Measurements from ENCODE around the gene ANTKMT.

ANTKMT gene

DNA sequence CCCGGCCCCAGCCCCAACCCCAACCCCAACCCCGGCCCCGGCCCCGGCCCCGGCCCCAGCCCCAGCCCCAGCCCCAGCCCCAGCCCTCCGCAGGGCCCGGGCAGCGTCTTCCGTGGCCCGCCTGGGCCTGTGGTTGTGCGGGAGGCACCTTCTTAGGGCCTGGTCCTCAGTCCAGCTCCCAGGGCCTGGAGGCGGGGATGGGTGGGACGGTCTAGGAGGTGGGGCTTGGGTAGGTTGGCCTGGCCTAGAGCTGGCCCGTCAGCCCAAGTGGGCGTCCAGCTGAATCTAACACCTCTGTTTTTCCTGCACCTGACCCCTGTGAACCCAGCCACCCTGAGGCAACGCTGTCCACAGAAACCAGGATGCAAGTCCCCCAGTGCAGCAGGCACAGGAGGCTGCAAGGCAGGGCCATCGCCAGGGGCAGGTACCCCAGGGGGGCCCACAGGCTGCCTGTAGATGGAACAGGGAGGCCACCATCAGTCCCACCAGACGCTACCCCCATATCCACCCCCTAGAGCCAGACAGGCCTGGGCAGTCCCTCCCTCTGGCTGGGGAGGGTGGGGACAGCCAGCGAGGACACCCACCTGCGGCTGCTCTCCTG, 48.3 kb downstream of the ANTKMT start:
- no peak for DNase-seq (ENCODE audit: low read depth)
- H3K4me3 ChIP-seq (ENCODE audit: low read depth, low read length), result no peak overlapping the region
- TF ChIP-seq, protein P1, sequence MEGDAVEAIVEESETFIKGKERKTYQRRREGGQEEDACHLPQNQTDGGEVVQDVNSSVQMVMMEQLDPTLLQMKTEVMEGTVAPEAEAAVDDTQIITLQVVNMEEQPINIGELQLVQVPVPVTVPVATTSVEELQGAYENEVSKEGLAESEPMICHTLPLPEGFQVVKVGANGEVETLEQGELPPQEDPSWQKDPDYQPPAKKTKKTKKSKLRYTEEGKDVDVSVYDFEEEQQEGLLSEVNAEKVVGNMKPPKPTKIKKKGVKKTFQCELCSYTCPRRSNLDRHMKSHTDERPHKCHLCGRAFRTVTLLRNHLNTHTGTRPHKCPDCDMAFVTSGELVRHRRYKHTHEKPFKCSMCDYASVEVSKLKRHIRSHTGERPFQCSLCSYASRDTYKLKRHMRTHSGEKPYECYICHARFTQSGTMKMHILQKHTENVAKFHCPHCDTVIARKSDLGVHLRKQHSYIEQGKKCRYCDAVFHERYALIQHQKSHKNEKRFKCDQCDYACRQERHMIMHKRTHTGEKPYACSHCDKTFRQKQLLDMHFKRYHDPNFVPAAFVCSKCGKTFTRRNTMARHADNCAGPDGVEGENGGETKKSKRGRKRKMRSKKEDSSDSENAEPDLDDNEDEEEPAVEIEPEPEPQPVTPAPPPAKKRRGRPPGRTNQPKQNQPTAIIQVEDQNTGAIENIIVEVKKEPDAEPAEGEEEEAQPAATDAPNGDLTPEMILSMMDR (IDR thresholded peaks at IDR 0.05; ENCODE audit: insufficient read depth, low read depth, low read length, missing control alignments), result no peak

DNA sequence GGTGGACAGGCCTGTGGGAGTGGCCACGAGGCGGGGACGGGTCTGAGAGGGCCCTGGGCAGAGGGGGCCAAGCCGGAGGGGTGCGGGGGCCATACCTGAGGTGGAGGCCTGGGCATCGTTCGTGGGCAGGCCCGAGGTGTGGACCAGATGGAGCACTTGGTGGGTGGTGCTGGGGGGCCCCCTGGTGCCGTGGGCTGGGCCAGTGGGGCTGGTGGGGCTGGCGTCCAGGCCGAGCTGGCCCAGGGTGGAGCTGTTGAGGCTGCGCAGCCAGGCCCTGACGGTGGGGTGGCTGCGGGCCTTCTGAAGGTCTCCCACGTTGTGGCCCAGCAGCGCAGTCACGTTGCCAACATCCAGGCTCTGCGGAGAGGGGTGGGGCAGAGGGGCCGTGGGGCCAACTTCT, 49.0 kb downstream of the ANTKMT start:
- DNase-seq (ENCODE audit: low read depth), result no peak
- TF ChIP-seq, protein P1 (IDR thresholded peaks at IDR 0.05; ENCODE audit: insufficient read depth, low read depth, low read length, missing control alignments), result no peak
- H3K4me3 ChIP-seq (ENCODE audit: low read depth, low read length), result no peak overlapping the region

DNA sequence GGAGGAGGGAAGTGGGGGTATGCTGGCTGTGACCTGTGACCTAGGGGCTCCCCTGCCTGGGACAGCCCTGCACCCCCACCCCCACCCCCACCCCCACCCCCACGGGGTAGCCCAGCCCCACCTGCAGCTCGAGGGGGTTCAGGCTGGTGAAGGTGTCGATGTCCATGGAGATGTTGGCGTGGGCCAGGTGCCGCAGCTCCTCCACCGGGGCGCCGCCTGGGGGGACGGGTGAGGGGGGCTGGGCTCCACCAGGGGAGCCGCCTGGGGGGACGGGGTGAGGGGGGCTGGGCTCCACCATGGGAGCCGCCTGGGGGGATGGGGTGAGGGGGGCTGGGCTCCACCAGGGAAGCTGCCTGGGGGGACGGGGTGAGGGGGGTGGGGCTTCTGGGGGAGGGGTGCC, 49.5 kb downstream of the ANTKMT start:
- no peak overlapping the region for H3K4me3 ChIP-seq (ENCODE audit: low read depth, low read length)
- TF ChIP-seq, protein P1 (IDR thresholded peaks at IDR 0.05; ENCODE audit: insufficient read depth, low read depth, low read length, missing control alignments), result no peak
- no peak for DNase-seq (ENCODE audit: low read depth)
